Left lobe of liver (tissue), 2 donors: ENCODE measurements around the gene CARD14. TPM values are rescaled to one million over a fixed set of nuclear protein-coding genes. Genes with fewer than 3 reads are reported as not detected.

Source experiments
- ATAC-seq: fragments of 200-7000 bp; cut with Tn5 transposase; one replicate; pipeline ENCODE4 v1.9.1; 2020; ENCODE audit warnings: mild to moderate bottlenecking, moderate library complexity
- DNase-seq: peaks from one replicate; pipeline ENCODE4 v3.0.0-alpha.2; 2020; ENCODE audit warnings: low spot score
- total RNA-seq: library from RNA; stranded (reverse); gene quantifications from one replicate; pipeline ENCODE4 v1.2.1, GENCODE V29; 2021
- donor health status: DM: no; HTN: no; CAD: no; lungs with moderate emphysema.
- donor health status: DM: no; HTN: yes; CAD: no.

CARD14 gene
- total RNA-seq, 1 donor from 2014 or later: 0.23 TPM

- DNase-seq (no peak), ATAC-seq (no peak)
These were observed 38.2 kb downstream of the CARD14 start for GRCh38 chr17:80208050-80208449.

GRCh38 chr17:80209765-80210164 lies 39.9 kb downstream of the CARD14 start:
- ATAC-seq: no peak
- DNase-seq: no peak

- ATAC-seq (no peak), DNase-seq (no peak)
These were observed 40.7 kb downstream of the CARD14 start for GRCh38 chr17:80210348-80211108.

GRCh38 chr17:80212109-80212508 lies 42.3 kb downstream of the CARD14 start:
- no peak for ATAC-seq
- no peak for DNase-seq

- peak; percentile 22 for ATAC-seq
These were observed 42.7 kb downstream of the CARD14 start for GRCh38 chr17:80212511-80212910.

GRCh38 chr17:80212962-80213642 lies 43.3 kb downstream of the CARD14 start:
- no peak for ATAC-seq
- no peak for DNase-seq

More at GRCh38 chr17:80212511-80212910, 42.7 kb downstream of the CARD14 start:
- no peak for DNase-seq

GRCh38 chr17:80213643-80213975 lies 43.8 kb downstream of the CARD14 start:
- DNase-seq (no peak), ATAC-seq (no peak)

GRCh38 chr17:80214012-80214877 lies 44.4 kb downstream of the CARD14 start:
- no peak for ATAC-seq
- DNase-seq: no peak

GRCh38 chr17:80214878-80215210 lies 45.0 kb downstream of the CARD14 start:
- DNase-seq (no peak), ATAC-seq (no peak)

- ATAC-seq (no peak), DNase-seq (no peak)
These were observed 46.9 kb downstream of the CARD14 start for GRCh38 chr17:80216473-80217456.

- DNase-seq (no peak), ATAC-seq (no peak)
These were observed 48.0 kb downstream of the CARD14 start for GRCh38 chr17:80217703-80218362.

GRCh38 chr17:80218391-80218790 lies 48.6 kb downstream of the CARD14 start:
- no peak for DNase-seq
- no peak for ATAC-seq

GRCh38 chr17:80219013-80219762 lies 49.4 kb downstream of the CARD14 start:
- peak; percentile 69 for DNase-seq
- ATAC-seq: peak; percentile 55

GRCh38 chr17:80219763-80220053 lies 49.9 kb downstream of the CARD14 start:
- ATAC-seq (no peak), DNase-seq (no peak)

- ATAC-seq: peak; percentile 94
These were observed 50.4 kb downstream of the CARD14 start, which contains the start of the genes SGSH and SLC26A11 for GRCh38 chr17:80220054-80220735. TSS of gene SGSH (minus strand) at chr17:80220333. CDS start at chr17:80220313, 20 bp downstream. TSS of gene SLC26A11 (plus strand) at chr17:80220427. CDS start at chr17:80221561, 1,134 bp downstream.

GRCh38 chr17:80220736-80221215 lies 50.9 kb downstream of the CARD14 start:
- ATAC-seq (peak; percentile 46), DNase-seq (no peak)

More at GRCh38 chr17:80220054-80220735, 50.4 kb downstream of the CARD14 start, which contains the start of the genes SGSH and SLC26A11:
- DNase-seq: peak; percentile 82

- ATAC-seq (no peak), DNase-seq (no peak)
These were observed 51.7 kb downstream of the CARD14 start for GRCh38 chr17:80221351-80222105.
